ENCODE measurements around the gene SLC35F3. TPM values are rescaled to one million over a fixed set of nuclear protein-coding genes. Genes with fewer than 3 reads are reported as not detected.

Gene SLC35F3
- total RNA-seq, 1 experiment from 2014 or later, result 0.94 TPM

- DNase-seq (ENCODE audit: low spot score) (no peak), ATAC-seq (no peak)
- H3K27me3 Mint-ChIP-seq (ENCODE audit: low read depth), result peaks cover 3% of the 10 kb centered on the region; the same call in 1 of the 2 replicates
- H3K36me3 Mint-ChIP-seq, result peaks cover 6% of the 10 kb centered on the region; the same call in 1 of the 2 replicates
- H3K4me1 Mint-ChIP-seq, result peaks cover 12% of the 10 kb centered on the region
- H3K4me3 Mint-ChIP-seq, result no peak overlapping the region
- H3K9me3 Mint-ChIP-seq, result no peaks in the 10 kb centered on the region
- ChIA-PET POLR2A (no interaction called here), CTCF (no interaction called here)
- H3K27ac Mint-ChIP-seq, result no peak overlapping the region
- no peak for TF ChIP-seq MYBL2 (CRISPR knock-in tag; IDR thresholded peaks at IDR 0.05)
- TF ChIP-seq ZNF232 (CRISPR knock-in tag; IDR thresholded peaks at IDR 0.05), result no peak
- TF ChIP-seq ATF2 (CRISPR knock-in tag; IDR thresholded peaks at IDR 0.05; ENCODE audit: borderline replicate concordance, low read depth), result no peak
- no peak for TF ChIP-seq IRF2 (CRISPR knock-in tag; IDR thresholded peaks at IDR 0.05; ENCODE audit: borderline replicate concordance, low read depth)
- no peak for TF ChIP-seq SMAD4 (CRISPR knock-in tag; IDR thresholded peaks at IDR 0.05)
- no peak for TF ChIP-seq FOXK1 (CRISPR knock-in tag; IDR thresholded peaks at IDR 0.05)
- no peak for TF ChIP-seq ZNF532 (CRISPR knock-in tag; IDR thresholded peaks at IDR 0.05; ENCODE audit: borderline replicate concordance)
- no peak for TF ChIP-seq CBFB (CRISPR knock-in tag; IDR thresholded peaks at IDR 0.05; ENCODE audit: low read depth)
- TF ChIP-seq CREM (CRISPR knock-in tag; IDR thresholded peaks at IDR 0.05), result no peak
- no peak for TF ChIP-seq NFE2L1 (CRISPR knock-in tag; IDR thresholded peaks at IDR 0.05)
- no peak for TF ChIP-seq ZNF396 (CRISPR knock-in tag; IDR thresholded peaks at IDR 0.05; ENCODE audit: borderline replicate concordance)
- TF ChIP-seq NR1H2 (CRISPR knock-in tag; IDR thresholded peaks at IDR 0.05), result no peak
- no peak for TF ChIP-seq ATF1 (CRISPR knock-in tag; IDR thresholded peaks at IDR 0.05)
- no peak for TF ChIP-seq NFATC4 (CRISPR knock-in tag; IDR thresholded peaks at IDR 0.05)
- no peak for TF ChIP-seq GABPB1 (CRISPR knock-in tag; IDR thresholded peaks at IDR 0.05)
- TF ChIP-seq, protein P1, sequence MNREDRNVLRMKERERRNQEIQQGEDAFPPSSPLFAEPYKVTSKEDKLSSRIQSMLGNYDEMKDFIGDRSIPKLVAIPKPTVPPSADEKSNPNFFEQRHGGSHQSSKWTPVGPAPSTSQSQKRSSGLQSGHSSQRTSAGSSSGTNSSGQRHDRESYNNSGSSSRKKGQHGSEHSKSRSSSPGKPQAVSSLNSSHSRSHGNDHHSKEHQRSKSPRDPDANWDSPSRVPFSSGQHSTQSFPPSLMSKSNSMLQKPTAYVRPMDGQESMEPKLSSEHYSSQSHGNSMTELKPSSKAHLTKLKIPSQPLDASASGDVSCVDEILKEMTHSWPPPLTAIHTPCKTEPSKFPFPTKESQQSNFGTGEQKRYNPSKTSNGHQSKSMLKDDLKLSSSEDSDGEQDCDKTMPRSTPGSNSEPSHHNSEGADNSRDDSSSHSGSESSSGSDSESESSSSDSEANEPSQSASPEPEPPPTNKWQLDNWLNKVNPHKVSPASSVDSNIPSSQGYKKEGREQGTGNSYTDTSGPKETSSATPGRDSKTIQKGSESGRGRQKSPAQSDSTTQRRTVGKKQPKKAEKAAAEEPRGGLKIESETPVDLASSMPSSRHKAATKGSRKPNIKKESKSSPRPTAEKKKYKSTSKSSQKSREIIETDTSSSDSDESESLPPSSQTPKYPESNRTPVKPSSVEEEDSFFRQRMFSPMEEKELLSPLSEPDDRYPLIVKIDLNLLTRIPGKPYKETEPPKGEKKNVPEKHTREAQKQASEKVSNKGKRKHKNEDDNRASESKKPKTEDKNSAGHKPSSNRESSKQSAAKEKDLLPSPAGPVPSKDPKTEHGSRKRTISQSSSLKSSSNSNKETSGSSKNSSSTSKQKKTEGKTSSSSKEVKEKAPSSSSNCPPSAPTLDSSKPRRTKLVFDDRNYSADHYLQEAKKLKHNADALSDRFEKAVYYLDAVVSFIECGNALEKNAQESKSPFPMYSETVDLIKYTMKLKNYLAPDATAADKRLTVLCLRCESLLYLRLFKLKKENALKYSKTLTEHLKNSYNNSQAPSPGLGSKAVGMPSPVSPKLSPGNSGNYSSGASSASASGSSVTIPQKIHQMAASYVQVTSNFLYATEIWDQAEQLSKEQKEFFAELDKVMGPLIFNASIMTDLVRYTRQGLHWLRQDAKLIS (CRISPR knock-in tag; IDR thresholded peaks at IDR 0.05; ENCODE audit: borderline replicate concordance), result no peak
- no peak for TF ChIP-seq NR2C2 (CRISPR knock-in tag; IDR thresholded peaks at IDR 0.05)
- no peak for TF ChIP-seq ZSCAN18 (CRISPR knock-in tag; IDR thresholded peaks at IDR 0.05)
- no peak for TF ChIP-seq ERG (CRISPR knock-in tag; IDR thresholded peaks at IDR 0.05)
- no peak for TF ChIP-seq CDX4 (CRISPR knock-in tag; IDR thresholded peaks at IDR 0.05; ENCODE audit: borderline replicate concordance)
Measured at GRCh38 chr1:234369784-234370183, 465.3 kb downstream of the SLC35F3 start.
